ENCODE data around the gene CPEB4.

The CPEB4 gene

DNA sequence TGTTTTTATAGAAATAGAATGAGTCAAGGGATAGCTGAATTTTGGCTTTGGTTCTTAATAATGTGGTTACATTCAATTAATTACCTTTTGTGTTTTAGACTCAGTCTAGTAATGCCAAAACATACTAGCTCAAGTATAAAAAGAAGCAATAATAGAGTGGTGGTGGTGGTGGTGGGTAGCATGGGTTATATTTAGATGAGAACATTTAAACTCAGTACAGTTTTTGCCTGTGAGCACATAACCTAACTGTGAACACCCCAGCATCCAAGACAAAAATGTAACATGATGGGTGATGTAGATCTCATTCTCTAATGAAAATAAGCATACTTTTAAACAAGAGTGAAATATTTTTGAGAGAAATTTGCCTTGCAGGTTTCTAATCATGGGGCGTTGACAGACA, 14.2 kb downstream of the CPEB4 start:
- no peak for TF ChIP-seq CTCF (IDR thresholded peaks at IDR 0.05)
- Histone ChIP-seq H3K4me3 (ENCODE audit: low read depth in 1 of 2, low read length in 1 of 2) (no peak overlapping the region), H3K4me1 (ENCODE audit: control insufficient read depth in 1 of 2, insufficient read depth in 1 of 2, low read depth in 1 of 2, low read length in 1 of 2) (peaks cover 31 to 59% of the 10 kb centered on the region in 2 experiments), H3K9me3 (no peaks in the 10 kb centered on the region), H3K27ac (peak overlapping the region; percentile 27), H3K27me3 (no peaks in the 10 kb centered on the region), H3K36me3 (no peaks in the 10 kb centered on the region)

DNA sequence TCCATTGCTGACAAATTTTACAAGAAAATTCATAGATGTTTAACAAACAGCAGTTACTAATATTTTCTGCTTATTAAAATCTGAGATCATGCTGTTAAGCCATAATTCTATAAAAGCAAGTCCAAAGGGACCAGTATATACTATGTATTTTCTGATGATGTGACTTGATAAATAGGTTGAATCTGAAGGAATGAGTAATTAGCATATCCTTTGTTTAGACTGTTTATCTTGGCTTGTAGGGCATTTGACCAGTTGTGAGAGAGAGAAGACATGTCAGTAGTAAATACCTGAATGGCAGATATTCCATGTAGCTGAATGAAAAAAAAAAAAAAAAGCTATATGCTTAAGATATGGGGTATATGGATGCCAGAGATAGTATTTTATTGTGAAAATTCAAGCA, 14.6 kb downstream of the CPEB4 start:
- Histone ChIP-seq H3K9me3 (no peaks in the 10 kb centered on the region), H3K27ac (peak overlapping the region; percentile 27), H3K4me1 (ENCODE audit: control insufficient read depth in 1 of 2, insufficient read depth in 1 of 2, low read depth in 1 of 2, low read length in 1 of 2) (peaks cover 34 to 59% of the 10 kb centered on the region in 2 experiments), H3K4me3 (ENCODE audit: low read depth in 1 of 2, low read length in 1 of 2) (no peak overlapping the region), H3K36me3 (no peaks in the 10 kb centered on the region), H3K27me3 (no peaks in the 10 kb centered on the region)
- no peak for TF ChIP-seq CTCF (IDR thresholded peaks at IDR 0.05)

GRCh38 chr5:173903396-173904140, 15.4 kb downstream of the CPEB4 start:
- Histone ChIP-seq H3K4me1 (ENCODE audit: control insufficient read depth in 1 of 2, insufficient read depth in 1 of 2, low read depth in 1 of 2, low read length in 1 of 2) (peaks cover 43 to 65% of the 10 kb centered on the region in 2 experiments), H3K9me3 (no peaks in the 10 kb centered on the region), H3K4me3 (ENCODE audit: low read depth in 1 of 2, low read length in 1 of 2) (no peak overlapping the region), H3K36me3 (no peaks in the 10 kb centered on the region), H3K27ac (peak overlapping the region; percentile 50), H3K27me3 (no peaks in the 10 kb centered on the region)
- no peak for TF ChIP-seq CTCF (IDR thresholded peaks at IDR 0.05)

DNA sequence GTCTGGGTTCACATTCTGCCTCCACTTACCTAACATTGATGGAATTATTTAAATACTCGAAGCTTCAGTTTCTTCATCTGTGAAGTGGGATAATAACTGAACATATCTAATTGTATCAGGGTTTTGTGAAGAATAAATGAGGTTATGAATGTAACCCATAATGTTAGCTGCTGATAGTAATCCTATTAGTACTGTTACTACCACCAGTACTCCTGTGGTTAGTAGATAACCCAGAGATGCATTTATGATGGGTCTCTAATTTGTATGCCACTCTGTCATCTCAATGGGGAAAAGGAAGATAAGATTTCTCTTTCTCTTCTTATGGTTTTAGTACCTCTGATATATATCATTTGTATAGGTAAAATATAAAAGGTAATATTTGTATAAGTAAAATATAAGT, 16.0 kb downstream of the CPEB4 start:
- no peak overlapping the region for H3K4me3 ChIP-seq (ENCODE audit: low read depth in 1 of 2, low read length in 1 of 2)
- H3K27ac ChIP-seq, result peak overlapping the region; percentile 50
- peaks cover 48 to 68% of the 10 kb centered on the region in 2 experiments for H3K4me1 ChIP-seq (ENCODE audit: control insufficient read depth in 1 of 2, insufficient read depth in 1 of 2, low read depth in 1 of 2, low read length in 1 of 2)
- no peaks in the 10 kb centered on the region for H3K9me3 ChIP-seq
- H3K27me3 ChIP-seq, result no peaks in the 10 kb centered on the region
- TF ChIP-seq CTCF (IDR thresholded peaks at IDR 0.05), result no peak
- H3K36me3 ChIP-seq, result no peaks in the 10 kb centered on the region

GRCh38 chr5:173907284-173907683, 19.1 kb downstream of the CPEB4 start:
- Histone ChIP-seq H3K4me3 (ENCODE audit: low read depth in 1 of 2, low read length in 1 of 2) (peak overlapping the region; percentile 52), H3K9me3 (no peaks in the 10 kb centered on the region)
- no peak for TF ChIP-seq CTCF (IDR thresholded peaks at IDR 0.05)

More at GRCh38 chr5:173907284-173907683, 19.1 kb downstream of the CPEB4 start:
- no peaks in the 10 kb centered on the region for H3K27me3 ChIP-seq
- H3K4me1 ChIP-seq (ENCODE audit: control insufficient read depth in 1 of 2, insufficient read depth in 1 of 2, low read depth in 1 of 2, low read length in 1 of 2), result peaks cover 57 to 62% of the 10 kb centered on the region in 2 experiments
- H3K27ac ChIP-seq, result peak overlapping the region; percentile 89
- peaks cover 19% of the 10 kb centered on the region for H3K36me3 ChIP-seq
